ENCODE results near the gene VIPR2.
"Not testable (repeated sequence)": the region's sequence is repeated elsewhere in the genome, so short reads cannot be mapped to it uniquely, and the experiment has no call there.

VIPR2 gene

GRCh38 chr7:159144758-159145489 is at the start of gene VIPR2:
Gene VIPR2 (minus strand): TSS chr7:159144867. CDS start chr7:159144771, 96 bp downstream.
- no peak for DNase-seq

GRCh38 chr7:159193543-159194090 is 49.0 kb upstream of the VIPR2 start:
- no peak for DNase-seq

- DNase-seq = no peak
These were observed 48.2 kb upstream of the VIPR2 start for GRCh38 chr7:159192725-159193453.

- DNase-seq = no peak
These were observed 47.3 kb upstream of the VIPR2 start for GRCh38 chr7:159192013-159192412.

- no peak for DNase-seq
These were observed 46.6 kb upstream of the VIPR2 start for GRCh38 chr7:159191236-159191635.

GRCh38 chr7:159188011-159188410 is 43.3 kb upstream of the VIPR2 start:
- no peak for DNase-seq

GRCh38 chr7:159179241-159179640 is 34.6 kb upstream of the VIPR2 start:
- DNase-seq = no peak

- no peak for DNase-seq
These were observed 32.8 kb upstream of the VIPR2 start for GRCh38 chr7:159177284-159177953.

- no peak for DNase-seq
These were observed 31.1 kb upstream of the VIPR2 start for GRCh38 chr7:159175792-159176191.

- not testable (repeated sequence) for DNase-seq
These were observed 30.4 kb upstream of the VIPR2 start for GRCh38 chr7:159175100-159175499.

- DNase-seq = no peak
These were observed 27.7 kb upstream of the VIPR2 start for GRCh38 chr7:159172400-159172799.

GRCh38 chr7:159169391-159169790 is 24.7 kb upstream of the VIPR2 start:
- DNase-seq = no peak

GRCh38 chr7:159167139-159167538 is 22.5 kb upstream of the VIPR2 start:
- DNase-seq = no peak

GRCh38 chr7:159166530-159166929 is 21.9 kb upstream of the VIPR2 start:
- DNase-seq = no peak

- DNase-seq = no peak
These were observed 20.7 kb upstream of the VIPR2 start for GRCh38 chr7:159165352-159165751.

GRCh38 chr7:159163703-159164301 is 19.1 kb upstream of the VIPR2 start:
- DNase-seq = not testable (repeated sequence)

GRCh38 chr7:159162050-159162626 is 17.5 kb upstream of the VIPR2 start:
- DNase-seq = not testable (repeated sequence)

GRCh38 chr7:159160450-159160849 is 15.8 kb upstream of the VIPR2 start:
- no peak for DNase-seq

- DNase-seq = no peak
These were observed 15.1 kb upstream of the VIPR2 start for GRCh38 chr7:159159731-159160130.

GRCh38 chr7:159158888-159159405 is 14.3 kb upstream of the VIPR2 start:
- no peak for DNase-seq

- no peak for DNase-seq
These were observed 13.6 kb upstream of the VIPR2 start for GRCh38 chr7:159158125-159158887.

- no peak for DNase-seq
These were observed 13.0 kb upstream of the VIPR2 start for GRCh38 chr7:159157714-159158113.
